ENCODE results near the gene BDNF. TPM values are rescaled to one million over a fixed set of nuclear protein-coding genes. Genes with fewer than 3 reads are reported as not detected.

BDNF gene
- polyA plus RNA-seq, 1 donor (not counting 4 experiments of a cell fraction or from before 2014, with no cell fraction given), result 0.35 TPM

DNA sequence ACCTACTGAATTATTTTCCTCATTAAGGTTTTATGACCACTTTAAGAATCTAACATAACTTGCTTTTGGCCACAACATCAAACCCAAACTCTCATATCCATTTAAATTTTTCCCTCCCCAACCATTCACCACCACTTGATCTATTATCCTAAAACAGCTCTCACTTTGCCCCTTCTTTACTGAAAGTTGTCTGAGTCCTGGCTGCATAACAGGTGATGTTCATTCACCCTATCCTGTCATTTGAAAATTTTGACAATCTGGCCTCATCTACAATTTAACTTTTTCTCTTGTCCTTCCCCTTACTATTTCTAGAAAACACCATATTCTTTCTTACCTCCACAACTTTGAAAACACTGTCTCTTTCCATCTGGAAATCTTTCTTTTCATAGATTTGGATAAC lies 89.3 kb downstream of the BDNF start:
- Histone ChIP-seq H3K9ac (ENCODE audit: control insufficient read depth, extremely low read depth, insufficient read depth, low read length) (no peak overlapping the region), H3K9me1 (ENCODE audit: control insufficient read depth, extremely low read depth, insufficient read depth, low read length) (no peaks in the 10 kb centered on the region), H3K4me1 (ENCODE audit: control insufficient read depth, extremely low read depth, insufficient read depth, low read length) (no peaks in the 10 kb centered on the region), H3K79me2 (ENCODE audit: control insufficient read depth, insufficient read depth, low read length) (no peaks in the 10 kb centered on the region), H3K27ac (ENCODE audit: control insufficient read depth, insufficient read depth, low read length) (no peak overlapping the region), H3K4me3 (ENCODE audit: control insufficient read depth in 2 of 3, extremely low read depth in 1 of 3, insufficient read depth in 2 of 3, low read depth in 1 of 3, low read length in 3 of 3) (no peak overlapping the region), H3K27me3 (ENCODE audit: control insufficient read depth, extremely low read depth, insufficient read depth, low read length) (no peaks in the 10 kb centered on the region), H3K4me2 (ENCODE audit: control insufficient read depth, extremely low read depth, insufficient read depth, low read depth, low read length) (no peak overlapping the region), H3K36me3 (ENCODE audit: control insufficient read depth in 2 of 2, extremely low read depth in 1 of 2, insufficient read depth in 2 of 2, low read length in 2 of 2) (no peaks in the 10 kb centered on the region), H4K20me1 (ENCODE audit: control insufficient read depth, extremely low read depth, insufficient read depth, low read length) (no peaks in the 10 kb centered on the region), H2AFZ (ENCODE audit: control insufficient read depth, low read length) (no peak overlapping the region), H3K9me3 (ENCODE audit: control insufficient read depth, low read depth, low read length) (no peaks in the 10 kb centered on the region)
- no peak for DNase-seq (ENCODE audit: low read depth, low spot score)
- dilution Hi-C loops (cut with MboI; ENCODE audit: extremely low pct_ligation_motif_present, low sequenced_read_pairs), result no loop called here
- no peak for FAIRE-seq
- no peak for TF ChIP-seq EZH2 (IDR thresholded peaks at IDR 0.05; ENCODE audit: low read length)
- TF ChIP-seq, protein P1, sequence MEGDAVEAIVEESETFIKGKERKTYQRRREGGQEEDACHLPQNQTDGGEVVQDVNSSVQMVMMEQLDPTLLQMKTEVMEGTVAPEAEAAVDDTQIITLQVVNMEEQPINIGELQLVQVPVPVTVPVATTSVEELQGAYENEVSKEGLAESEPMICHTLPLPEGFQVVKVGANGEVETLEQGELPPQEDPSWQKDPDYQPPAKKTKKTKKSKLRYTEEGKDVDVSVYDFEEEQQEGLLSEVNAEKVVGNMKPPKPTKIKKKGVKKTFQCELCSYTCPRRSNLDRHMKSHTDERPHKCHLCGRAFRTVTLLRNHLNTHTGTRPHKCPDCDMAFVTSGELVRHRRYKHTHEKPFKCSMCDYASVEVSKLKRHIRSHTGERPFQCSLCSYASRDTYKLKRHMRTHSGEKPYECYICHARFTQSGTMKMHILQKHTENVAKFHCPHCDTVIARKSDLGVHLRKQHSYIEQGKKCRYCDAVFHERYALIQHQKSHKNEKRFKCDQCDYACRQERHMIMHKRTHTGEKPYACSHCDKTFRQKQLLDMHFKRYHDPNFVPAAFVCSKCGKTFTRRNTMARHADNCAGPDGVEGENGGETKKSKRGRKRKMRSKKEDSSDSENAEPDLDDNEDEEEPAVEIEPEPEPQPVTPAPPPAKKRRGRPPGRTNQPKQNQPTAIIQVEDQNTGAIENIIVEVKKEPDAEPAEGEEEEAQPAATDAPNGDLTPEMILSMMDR (optimal IDR thresholded peaks at IDR 0.05 in 1 of 3, IDR thresholded peaks at IDR 0.05 in 1 of 3, conservative IDR thresholded peaks at IDR 0.05 in 1 of 3; ENCODE audit: extremely low read depth in 1 of 3, insufficient read depth in 2 of 3, low read length in 3 of 3), result no peak

DNA sequence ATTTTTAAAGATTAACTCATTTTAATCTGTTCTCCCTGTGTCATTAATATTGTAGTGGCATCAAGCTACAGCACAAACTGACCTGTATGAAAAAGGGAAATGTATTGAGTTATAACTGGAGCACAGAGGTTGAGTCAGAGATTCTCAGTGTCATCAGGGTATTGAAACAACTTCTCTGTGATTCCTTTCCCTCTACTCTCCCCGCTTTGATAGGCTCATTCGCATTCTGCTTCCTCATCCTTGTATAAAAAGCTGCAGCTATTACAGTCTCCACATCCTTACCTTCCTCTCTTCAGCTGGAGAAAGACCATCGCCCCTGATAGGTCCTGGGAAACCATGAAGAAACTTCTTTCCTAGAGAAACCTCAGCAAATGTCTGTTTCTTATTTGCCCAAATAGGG lies 90.0 kb downstream of the BDNF start:
- H3K4me1 ChIP-seq (ENCODE audit: control insufficient read depth, extremely low read depth, insufficient read depth, low read length), result no peaks in the 10 kb centered on the region
- DNase-seq (ENCODE audit: low read depth, low spot score), result no peak
- H3K9me1 ChIP-seq (ENCODE audit: control insufficient read depth, extremely low read depth, insufficient read depth, low read length), result no peaks in the 10 kb centered on the region
- no peaks in the 10 kb centered on the region for H3K27me3 ChIP-seq (ENCODE audit: control insufficient read depth, extremely low read depth, insufficient read depth, low read length)
- H3K36me3 ChIP-seq (ENCODE audit: control insufficient read depth in 2 of 2, extremely low read depth in 1 of 2, insufficient read depth in 2 of 2, low read length in 2 of 2), result no peaks in the 10 kb centered on the region
- no peak overlapping the region for H3K4me2 ChIP-seq (ENCODE audit: control insufficient read depth, extremely low read depth, insufficient read depth, low read depth, low read length)
- no peaks in the 10 kb centered on the region for H4K20me1 ChIP-seq (ENCODE audit: control insufficient read depth, extremely low read depth, insufficient read depth, low read length)
- H3K79me2 ChIP-seq (ENCODE audit: control insufficient read depth, insufficient read depth, low read length), result no peaks in the 10 kb centered on the region
- no peak overlapping the region for H3K4me3 ChIP-seq (ENCODE audit: control insufficient read depth in 2 of 3, extremely low read depth in 1 of 3, insufficient read depth in 2 of 3, low read depth in 1 of 3, low read length in 3 of 3)
- dilution Hi-C loops (cut with MboI; ENCODE audit: extremely low pct_ligation_motif_present, low sequenced_read_pairs), result no loop called here
- FAIRE-seq, result no peak
- no peaks in the 10 kb centered on the region for H3K9me3 ChIP-seq (ENCODE audit: control insufficient read depth, low read depth, low read length)
- no peak overlapping the region for H3K9ac ChIP-seq (ENCODE audit: control insufficient read depth, extremely low read depth, insufficient read depth, low read length)
- no peak overlapping the region for H3K27ac ChIP-seq (ENCODE audit: control insufficient read depth, insufficient read depth, low read length)
- TF ChIP-seq, protein P1 (optimal IDR thresholded peaks at IDR 0.05 in 1 of 3, IDR thresholded peaks at IDR 0.05 in 1 of 3, conservative IDR thresholded peaks at IDR 0.05 in 1 of 3; ENCODE audit: extremely low read depth in 1 of 3, insufficient read depth in 2 of 3, low read length in 3 of 3), result no peak
- TF ChIP-seq EZH2 (IDR thresholded peaks at IDR 0.05; ENCODE audit: low read length), result no peak
- H2AFZ ChIP-seq (ENCODE audit: control insufficient read depth, low read length), result no peak overlapping the region
